GM18519 (cell line): ENCODE results near the gene CBS.
"Not testable (repeated sequence)": the region's sequence is repeated elsewhere in the genome, so short reads cannot be mapped to it uniquely, and the experiment has no call there.

Experiments
- ATAC-seq: cut with Tn5 transposase; IDR thresholded peaks from one replicate; pipeline ENCODE4 v1.9.1; 2021; ENCODE audit warnings: mild to moderate bottlenecking, moderate library complexity; ENCODE audit not compliant: unreplicated experiment, low FRiP score

Gene CBS

GRCh38 chr21:43075170-43076022 is at the start of gene CBS:
Gene CBS, minus strand, starts transcription at chr21:43075835. Its CDS starts 3,642 bp downstream, at chr21:43072193.
- not testable (repeated sequence) for ATAC-seq

- not testable (repeated sequence) for ATAC-seq
These were observed 40.3 kb upstream of the CBS start for GRCh38 chr21:43115956-43116355.

GRCh38 chr21:43114483-43114882 is 38.8 kb upstream of the CBS start:
- not testable (repeated sequence) for ATAC-seq

- ATAC-seq = not testable (repeated sequence)
These were observed 33.4 kb upstream of the CBS start for GRCh38 chr21:43109006-43109405.

- ATAC-seq = not testable (repeated sequence)
These were observed 32.5 kb upstream of the CBS start for GRCh38 chr21:43108177-43108576.

GRCh38 chr21:43107794-43108137 is 32.1 kb upstream of the CBS start:
- ATAC-seq = not testable (repeated sequence)

- not testable (repeated sequence) for ATAC-seq
These were observed 31.5 kb upstream of the CBS start, which contains the start of gene U2AF1 for GRCh38 chr21:43106965-43107793. Gene U2AF1, minus strand, starts transcription at chr21:43107570. Its CDS starts 76 bp downstream, at chr21:43107494.

- not testable (repeated sequence) for ATAC-seq
These were observed 29.0 kb upstream of the CBS start for GRCh38 chr21:43104642-43105041.

- ATAC-seq = not testable (repeated sequence)
These were observed 26.6 kb upstream of the CBS start for GRCh38 chr21:43102281-43102680.

- ATAC-seq = not testable (repeated sequence)
These were observed 26.0 kb upstream of the CBS start for GRCh38 chr21:43101676-43102075.

- ATAC-seq = not testable (repeated sequence)
These were observed 25.4 kb upstream of the CBS start for GRCh38 chr21:43101000-43101399.

GRCh38 chr21:43091979-43092614 is 16.5 kb upstream of the CBS start:
- not testable (repeated sequence) for ATAC-seq

GRCh38 chr21:43090947-43091346 is 15.3 kb upstream of the CBS start:
- ATAC-seq = not testable (repeated sequence)

GRCh38 chr21:43089463-43089862 is 13.8 kb upstream of the CBS start:
- not testable (repeated sequence) for ATAC-seq

GRCh38 chr21:43082587-43083300 is 7.1 kb upstream of the CBS start:
- ATAC-seq = not testable (repeated sequence)

GRCh38 chr21:43076643-43077042 is 1.0 kb upstream of the CBS start:
- ATAC-seq = not testable (repeated sequence)

- ATAC-seq = not testable (repeated sequence)
These were observed 495 bp upstream of the CBS start for GRCh38 chr21:43076023-43076637.

GRCh38 chr21:43074401-43075169 is 1.1 kb downstream of the CBS start:
- not testable (repeated sequence) for ATAC-seq

- not testable (repeated sequence) for ATAC-seq
These were observed 2.9 kb downstream of the CBS start for GRCh38 chr21:43072742-43073141.
